OCI-LY1 (cell line): ENCODE measurements around the gene PDGFD.

ENCODE experiments used
- EZH2 ChIP-seq: fragments of 200-600 bp; sonication (generic), shearing (Covaris generic); IDR thresholded peaks from 2 replicates; pipeline ENCODE4 v1.8.0; 2017; ENCODE audit warnings: borderline replicate concordance, mixed run types, mild to moderate bottlenecking, antibody characterized with exemption, low read length, moderate library complexity, mixed read lengths
- TF ChIP-seq, protein P1 (sequence below): fragments of 200-600 bp; sonication (generic), shearing (Covaris generic); IDR thresholded peaks from 2 replicates; pipeline ENCODE4 v1.5.1; 2017; ENCODE audit warnings: mild to moderate bottlenecking, antibody characterized with exemption, low read length, moderate library complexity, mixed read lengths

DNA sequence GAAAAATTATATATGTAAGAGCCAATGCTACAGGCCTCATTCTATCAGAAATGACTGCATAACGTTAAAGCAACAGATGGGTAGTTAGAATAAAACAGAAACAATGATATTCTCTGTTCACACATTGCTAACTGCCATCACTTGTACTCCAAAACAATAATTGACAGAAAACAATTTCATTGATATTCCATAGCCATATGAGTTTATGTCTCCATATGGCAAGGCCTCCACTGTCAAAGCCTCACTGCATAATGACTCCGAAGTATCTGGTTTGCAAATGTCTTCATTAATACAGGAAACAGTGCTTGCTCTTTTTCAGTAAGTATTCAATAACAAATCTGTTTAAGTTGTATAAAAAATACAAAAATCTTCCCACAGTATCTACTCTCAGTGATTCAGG is 117.6 kb downstream of the PDGFD start:
- TF ChIP-seq, protein P1, sequence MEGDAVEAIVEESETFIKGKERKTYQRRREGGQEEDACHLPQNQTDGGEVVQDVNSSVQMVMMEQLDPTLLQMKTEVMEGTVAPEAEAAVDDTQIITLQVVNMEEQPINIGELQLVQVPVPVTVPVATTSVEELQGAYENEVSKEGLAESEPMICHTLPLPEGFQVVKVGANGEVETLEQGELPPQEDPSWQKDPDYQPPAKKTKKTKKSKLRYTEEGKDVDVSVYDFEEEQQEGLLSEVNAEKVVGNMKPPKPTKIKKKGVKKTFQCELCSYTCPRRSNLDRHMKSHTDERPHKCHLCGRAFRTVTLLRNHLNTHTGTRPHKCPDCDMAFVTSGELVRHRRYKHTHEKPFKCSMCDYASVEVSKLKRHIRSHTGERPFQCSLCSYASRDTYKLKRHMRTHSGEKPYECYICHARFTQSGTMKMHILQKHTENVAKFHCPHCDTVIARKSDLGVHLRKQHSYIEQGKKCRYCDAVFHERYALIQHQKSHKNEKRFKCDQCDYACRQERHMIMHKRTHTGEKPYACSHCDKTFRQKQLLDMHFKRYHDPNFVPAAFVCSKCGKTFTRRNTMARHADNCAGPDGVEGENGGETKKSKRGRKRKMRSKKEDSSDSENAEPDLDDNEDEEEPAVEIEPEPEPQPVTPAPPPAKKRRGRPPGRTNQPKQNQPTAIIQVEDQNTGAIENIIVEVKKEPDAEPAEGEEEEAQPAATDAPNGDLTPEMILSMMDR, result no peak
- TF ChIP-seq EZH2, result no peak
